GM12801 (cell line): ENCODE data around the gene NUCKS1.

Experiments used
- CTCF ChIP-seq: IDR thresholded peaks from one replicate; pipeline ENCODE4 v1.5.1; 2011; ENCODE audit warnings: control low read depth; ENCODE audit not compliant: insufficient read length; ENCODE audit errors: extremely low read depth

Gene NUCKS1

GRCh38 chr1:205714190-205714905 is 35.6 kb downstream of the NUCKS1 start:
- no peak for TF ChIP-seq CTCF

- TF ChIP-seq CTCF, result peak; percentile 54
Measured at GRCh38 chr1:205711105-205712048, 38.6 kb downstream of the NUCKS1 start.

- TF ChIP-seq CTCF, result no peak
Measured at GRCh38 chr1:205710201-205711062, 39.5 kb downstream of the NUCKS1 start.

- no peak for TF ChIP-seq CTCF
Measured at GRCh38 chr1:205709640-205710039, 40.3 kb downstream of the NUCKS1 start.

- TF ChIP-seq CTCF, result no peak
Measured at GRCh38 chr1:205709059-205709398, 41.0 kb downstream of the NUCKS1 start.

- no peak for TF ChIP-seq CTCF
Measured at GRCh38 chr1:205706601-205707502, 43.1 kb downstream of the NUCKS1 start.
